ENCODE measurements around the gene HSF4. TPM values are rescaled to one million over a fixed set of nuclear protein-coding genes. Genes with fewer than 3 reads are reported as not detected.
A peak's percentile ranks its signal among the peaks of the same experiment; 100 is the strongest.
"Not testable (repeated sequence)": the region's sequence is repeated elsewhere in the genome, so short reads cannot be mapped to it uniquely, and the experiment has no call there.

HSF4 gene
- 13.0 TPM for polyA plus RNA-seq (2012; ENCODE audit: low read depth, missing spikeins)

- DNase-seq (ENCODE audit: insufficient read length, low spot score): no peak
- peak; percentile 20 for FAIRE-seq
- TF ChIP-seq TAF1 (IDR thresholded peaks at IDR 0.05; ENCODE audit: low read depth, low read length): no peak
- no peak for TF ChIP-seq SPI1 (IDR thresholded peaks at IDR 0.05; ENCODE audit: low read depth, low read length)
- TF ChIP-seq POLR2AphosphoS5 (IDR thresholded peaks at IDR 0.05; ENCODE audit: low read depth, low read length): no peak
Measured at GRCh38 chr16:67164599-67165061, at the start of gene HSF4. TSS of gene HSF4 (plus strand) at chr16:67164745. CDS start at chr16:67164812, 67 bp downstream.

GRCh38 chr16:67114793-67115192 lies 49.8 kb upstream of the HSF4 start:
- FAIRE-seq (no peak), DNase-seq (ENCODE audit: insufficient read length, low spot score) (no peak)
- TF ChIP-seq TAF1 (IDR thresholded peaks at IDR 0.05; ENCODE audit: low read depth, low read length): no peak
- no peak for TF ChIP-seq POU2F2 (IDR thresholded peaks at IDR 0.05; ENCODE audit: low read depth, low read length)
- TF ChIP-seq PAX5 (IDR thresholded peaks at IDR 0.05; ENCODE audit: insufficient read depth, low read length, severe bottlenecking): no peak
- no peak for TF ChIP-seq POLR2A (IDR thresholded peaks at IDR 0.05; ENCODE audit: low read depth, low read length)
- no peak for TF ChIP-seq POLR2AphosphoS5 (IDR thresholded peaks at IDR 0.05; ENCODE audit: low read depth, low read length)
- no peak for TF ChIP-seq SPI1 (IDR thresholded peaks at IDR 0.05; ENCODE audit: low read depth, low read length)

- TF ChIP-seq POLR2AphosphoS5 (IDR thresholded peaks at IDR 0.05; ENCODE audit: low read depth, low read length) (no peak), POU2F2 (IDR thresholded peaks at IDR 0.05; ENCODE audit: low read depth, low read length) (no peak), TAF1 (IDR thresholded peaks at IDR 0.05; ENCODE audit: low read depth, low read length) (no peak), POLR2A (IDR thresholded peaks at IDR 0.05; ENCODE audit: low read depth, low read length) (no peak), SPI1 (IDR thresholded peaks at IDR 0.05; ENCODE audit: low read depth, low read length) (no peak), PAX5 (IDR thresholded peaks at IDR 0.05; ENCODE audit: insufficient read depth, low read length, severe bottlenecking) (no peak)
- DNase-seq (ENCODE audit: insufficient read length, low spot score): no peak
- no peak for FAIRE-seq
Measured at GRCh38 chr16:67115639-67116038, 48.9 kb upstream of the HSF4 start.

DNA sequence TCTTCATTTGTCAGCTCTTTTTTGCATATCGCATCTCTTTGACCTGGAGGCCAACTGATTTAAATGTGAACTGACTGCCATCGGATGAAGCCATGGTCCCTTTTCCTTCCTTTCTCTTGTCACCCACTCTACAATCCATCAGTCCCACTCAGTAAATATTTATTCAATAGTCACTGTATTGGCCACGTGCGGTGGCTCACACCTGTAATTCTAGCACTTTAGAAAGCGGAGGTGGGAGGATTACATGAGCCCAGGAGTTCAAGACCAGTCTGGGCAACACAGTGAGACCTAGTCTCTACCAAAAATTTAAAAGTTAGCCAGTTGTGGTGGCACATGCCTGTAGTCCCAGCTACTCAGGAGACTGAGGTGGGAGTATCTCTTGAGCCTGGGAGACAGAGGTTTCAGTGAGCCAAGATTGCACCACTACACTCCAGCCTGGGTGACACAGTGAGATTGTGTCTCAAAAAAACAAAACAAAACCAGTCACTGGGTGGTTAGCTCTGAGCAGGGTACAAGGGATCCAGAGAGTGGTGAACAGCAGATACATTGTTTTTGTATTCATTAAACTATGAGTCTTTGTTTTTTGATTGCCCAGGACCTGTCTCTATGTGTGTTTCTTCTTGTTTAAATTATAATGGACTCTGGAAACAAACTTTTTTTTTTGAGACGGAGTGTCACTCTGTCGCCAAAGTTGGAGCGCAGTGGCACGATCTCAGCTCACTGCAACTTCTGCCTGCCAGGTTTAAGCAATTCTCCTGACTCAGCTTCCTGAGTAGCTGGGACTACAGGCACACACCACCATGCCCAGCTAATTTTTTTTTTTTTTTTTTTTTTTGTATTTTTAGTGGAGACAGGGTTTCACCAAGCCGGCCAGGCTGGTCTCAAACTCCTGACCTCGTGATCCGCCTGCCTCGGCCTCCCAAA lies 47.9 kb upstream of the HSF4 start:
- DNase-seq (ENCODE audit: insufficient read length, low spot score): no peak
- TF ChIP-seq POU2F2 (IDR thresholded peaks at IDR 0.05; ENCODE audit: low read depth, low read length) (no peak), POLR2A (IDR thresholded peaks at IDR 0.05; ENCODE audit: low read depth, low read length) (no peak), POLR2AphosphoS5 (IDR thresholded peaks at IDR 0.05; ENCODE audit: low read depth, low read length) (no peak), PAX5 (IDR thresholded peaks at IDR 0.05; ENCODE audit: insufficient read depth, low read length, severe bottlenecking) (no peak), TAF1 (IDR thresholded peaks at IDR 0.05; ENCODE audit: low read depth, low read length) (no peak), SPI1 (IDR thresholded peaks at IDR 0.05; ENCODE audit: low read depth, low read length) (no peak)
- FAIRE-seq: no peak

DNA sequence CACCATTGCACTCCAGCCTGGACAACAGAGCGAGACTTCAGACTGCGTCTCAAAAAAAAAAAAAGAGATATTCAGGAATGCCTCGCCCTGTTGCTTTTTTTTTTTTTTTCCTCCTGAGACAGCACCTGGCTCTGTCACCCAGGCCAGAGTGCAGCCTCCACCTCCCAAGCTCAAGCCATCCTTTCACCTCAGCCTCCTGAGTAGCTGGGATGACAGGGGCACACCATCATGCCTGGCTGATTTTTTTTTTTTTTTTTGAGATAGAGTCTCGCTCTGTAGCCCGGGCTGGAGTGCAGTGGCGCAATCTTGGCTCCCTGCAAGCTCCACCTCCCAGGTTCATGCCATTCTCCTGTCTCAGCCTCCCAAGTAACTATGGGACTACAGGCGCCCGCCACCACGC lies 46.8 kb upstream of the HSF4 start:
- FAIRE-seq (no peak), DNase-seq (ENCODE audit: insufficient read length, low spot score) (no peak)
- TF ChIP-seq SPI1 (IDR thresholded peaks at IDR 0.05; ENCODE audit: low read depth, low read length) (no peak), POLR2AphosphoS5 (IDR thresholded peaks at IDR 0.05; ENCODE audit: low read depth, low read length) (no peak), PAX5 (IDR thresholded peaks at IDR 0.05; ENCODE audit: insufficient read depth, low read length, severe bottlenecking) (no peak), TAF1 (IDR thresholded peaks at IDR 0.05; ENCODE audit: low read depth, low read length) (no peak), POU2F2 (IDR thresholded peaks at IDR 0.05; ENCODE audit: low read depth, low read length) (no peak), POLR2A (IDR thresholded peaks at IDR 0.05; ENCODE audit: low read depth, low read length) (no peak)

DNA sequence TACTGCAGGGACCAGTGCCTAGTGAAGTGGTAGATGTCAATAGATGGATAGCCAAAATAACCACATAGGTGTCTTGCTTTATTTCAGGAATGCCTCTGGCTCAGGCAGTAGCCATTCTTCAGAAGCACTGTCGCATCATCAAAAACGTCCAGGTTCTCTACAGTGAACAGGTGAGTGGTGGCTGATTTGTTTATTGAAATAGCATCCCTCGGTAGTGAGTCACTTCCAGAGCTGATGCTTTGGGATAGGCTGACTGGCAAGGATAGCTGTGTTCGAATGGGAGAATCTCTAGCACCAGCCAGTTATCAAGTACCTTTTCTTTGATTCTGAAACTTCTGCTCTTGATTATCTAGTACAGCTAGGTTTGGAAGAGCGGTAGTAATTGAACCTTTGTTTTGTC lies 44.5 kb upstream of the HSF4 start:
- no peak for FAIRE-seq
- TF ChIP-seq POLR2A (IDR thresholded peaks at IDR 0.05; ENCODE audit: low read depth, low read length) (no peak), POLR2AphosphoS5 (IDR thresholded peaks at IDR 0.05; ENCODE audit: low read depth, low read length) (no peak), PAX5 (IDR thresholded peaks at IDR 0.05; ENCODE audit: insufficient read depth, low read length, severe bottlenecking) (no peak), SPI1 (IDR thresholded peaks at IDR 0.05; ENCODE audit: low read depth, low read length) (no peak), TAF1 (IDR thresholded peaks at IDR 0.05; ENCODE audit: low read depth, low read length) (no peak), POU2F2 (IDR thresholded peaks at IDR 0.05; ENCODE audit: low read depth, low read length) (no peak)
- no peak for DNase-seq (ENCODE audit: insufficient read length, low spot score)

DNA sequence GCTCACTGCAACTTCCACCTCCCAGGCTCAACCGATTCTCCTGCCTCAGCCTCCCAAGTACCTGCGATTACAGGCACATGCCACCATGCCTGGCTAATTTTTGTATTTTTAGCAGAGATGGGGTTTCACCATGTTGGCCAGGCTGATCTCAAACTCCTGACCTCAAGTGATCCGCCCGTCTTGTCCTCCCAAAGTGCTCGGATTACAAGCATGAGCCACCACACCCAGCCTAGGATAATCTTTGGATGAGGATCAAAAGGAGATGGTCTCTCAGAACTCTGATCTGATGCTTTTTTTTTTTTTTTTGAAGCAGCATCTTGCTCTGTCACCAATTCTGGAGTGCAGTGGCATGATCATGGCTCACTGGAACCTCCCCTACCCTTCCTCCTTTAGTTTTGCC lies 41.7 kb upstream of the HSF4 start:
- FAIRE-seq: not testable (repeated sequence)

DNA sequence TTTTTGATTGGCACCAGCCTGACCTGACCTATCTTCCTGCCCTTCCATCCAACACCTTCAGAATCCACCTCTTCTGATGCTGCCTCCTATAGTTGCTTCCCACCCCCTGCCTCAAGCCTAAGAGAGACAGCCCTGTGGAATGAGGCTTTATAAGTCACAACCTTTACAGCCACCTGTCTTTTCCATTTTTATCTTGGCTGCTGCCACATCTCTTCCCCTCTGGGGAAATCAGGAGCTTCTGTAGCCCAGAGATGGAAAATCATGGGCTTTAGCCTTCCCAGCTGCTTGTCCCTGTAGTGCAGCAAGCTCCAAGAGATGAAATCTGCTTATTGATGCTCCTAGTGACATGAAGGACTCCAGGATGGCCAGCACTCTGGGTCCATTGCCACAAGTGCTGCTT lies 36.1 kb upstream of the HSF4 start:
- no peak for FAIRE-seq
- DNase-seq (ENCODE audit: insufficient read length, low spot score): no peak
- TF ChIP-seq SPI1 (IDR thresholded peaks at IDR 0.05; ENCODE audit: low read depth, low read length) (no peak), POLR2A (IDR thresholded peaks at IDR 0.05; ENCODE audit: low read depth, low read length) (no peak)

More for the DNA sequence above, 41.7 kb upstream of the HSF4 start:
- not testable (repeated sequence) for DNase-seq (ENCODE audit: insufficient read length, low spot score)

- FAIRE-seq (no peak), DNase-seq (ENCODE audit: insufficient read length, low spot score) (no peak)
- no peak for TF ChIP-seq POLR2AphosphoS5 (IDR thresholded peaks at IDR 0.05; ENCODE audit: low read depth, low read length)
- no peak for TF ChIP-seq SPI1 (IDR thresholded peaks at IDR 0.05; ENCODE audit: low read depth, low read length)
- TF ChIP-seq POLR2A (IDR thresholded peaks at IDR 0.05; ENCODE audit: low read depth, low read length): no peak
- TF ChIP-seq TAF1 (IDR thresholded peaks at IDR 0.05; ENCODE audit: low read depth, low read length): no peak
- TF ChIP-seq POU2F2 (IDR thresholded peaks at IDR 0.05; ENCODE audit: low read depth, low read length): no peak
- no peak for TF ChIP-seq PAX5 (IDR thresholded peaks at IDR 0.05; ENCODE audit: insufficient read depth, low read length, severe bottlenecking)
Measured at GRCh38 chr16:67128887-67129286, 35.7 kb upstream of the HSF4 start.

DNA sequence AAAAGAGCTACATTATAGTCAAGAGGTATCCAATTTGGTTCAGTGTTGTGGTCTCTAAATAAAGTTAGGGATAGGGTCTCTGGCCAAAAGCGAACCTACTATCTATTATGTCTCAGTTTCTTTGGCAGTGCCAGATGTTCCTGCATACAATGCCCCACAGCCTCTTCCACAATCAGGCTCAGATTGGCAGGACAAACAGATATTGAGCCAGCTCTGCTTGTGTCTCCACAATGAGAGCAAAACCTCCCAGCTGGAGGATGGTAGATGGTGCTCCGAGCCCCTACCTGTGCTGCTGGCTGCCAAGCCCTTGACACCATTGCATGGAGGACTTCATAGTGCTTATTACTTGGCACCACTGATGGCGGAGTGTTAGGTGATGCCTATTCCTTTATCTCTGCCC lies 35.1 kb upstream of the HSF4 start:
- no peak for DNase-seq (ENCODE audit: insufficient read length, low spot score)
- TF ChIP-seq POLR2A (IDR thresholded peaks at IDR 0.05; ENCODE audit: low read depth, low read length) (no peak), SPI1 (IDR thresholded peaks at IDR 0.05; ENCODE audit: low read depth, low read length) (no peak), PAX5 (IDR thresholded peaks at IDR 0.05; ENCODE audit: insufficient read depth, low read length, severe bottlenecking) (no peak), POU2F2 (IDR thresholded peaks at IDR 0.05; ENCODE audit: low read depth, low read length) (no peak), POLR2AphosphoS5 (IDR thresholded peaks at IDR 0.05; ENCODE audit: low read depth, low read length) (no peak), TAF1 (IDR thresholded peaks at IDR 0.05; ENCODE audit: low read depth, low read length) (no peak)
- FAIRE-seq: no peak
